ENCODE measurements around the gene SLC15A4. TPM values are rescaled to one million over a fixed set of nuclear protein-coding genes. Genes with fewer than 3 reads are reported as not detected.
A peak's percentile ranks its signal among the peaks of the same experiment; 100 is the strongest.

SLC15A4 gene
- total and polyA plus RNA-seq, 2 donors (not counting 1 experiment from before 2014, with no cell fraction given): 35.8 to 36.3 TPM

DNA sequence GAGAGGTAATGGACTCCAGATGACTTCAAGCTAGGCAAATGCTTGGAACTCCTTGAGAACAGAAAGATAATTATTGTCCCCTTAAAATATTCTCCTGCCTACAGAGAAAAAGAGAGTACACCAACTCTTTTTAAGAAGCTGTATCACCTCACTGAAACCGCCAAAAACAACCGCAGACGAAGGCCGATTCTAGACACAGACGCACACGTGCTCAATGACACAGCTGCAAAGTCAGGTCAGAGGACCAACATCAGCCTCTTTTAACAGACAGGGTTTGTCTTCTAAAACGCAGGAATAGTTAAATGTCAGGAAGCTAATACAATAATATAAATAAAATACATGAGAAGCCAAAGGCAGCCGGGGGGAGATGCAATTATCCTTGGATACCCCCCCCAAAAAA lies 19.0 kb downstream of the SLC15A4 start:
- peaks cover 17% of the 10 kb centered on the region for H3K79me2 ChIP-seq (ENCODE audit: control insufficient read depth, insufficient read depth, low read length)
- no peaks in the 10 kb centered on the region for H3K27me3 ChIP-seq (ENCODE audit: control insufficient read depth, insufficient read depth, low read length)
- peaks cover 4% of the 10 kb centered on the region for H3K4me1 ChIP-seq (ENCODE audit: control insufficient read depth, extremely low read depth, insufficient read depth, low read length)
- peaks cover 10% of the 10 kb centered on the region for H3K36me3 ChIP-seq (ENCODE audit: control insufficient read depth, insufficient read depth, low read length)
- no peak overlapping the region for H3K4me3 ChIP-seq (replicated peaks in 1 of 4; ENCODE audit: control extremely low read depth in 1 of 4, insufficient read depth in 1 of 4, low read depth in 3 of 4, low read length in 4 of 4)
- no peaks in the 10 kb centered on the region for H4K20me1 ChIP-seq (ENCODE audit: control insufficient read depth, extremely low read depth, insufficient read depth, low read length)
- H2AFZ ChIP-seq (ENCODE audit: low read length): no peak overlapping the region
- H3K27ac ChIP-seq (ENCODE audit: insufficient read depth, low read length): no peak overlapping the region
- TF ChIP-seq EZH2 (IDR thresholded peaks at IDR 0.05; ENCODE audit: low read length, missing control alignments) (no peak), CTCF (conservative IDR thresholded peaks at IDR 0.05 in 1 of 2, IDR thresholded peaks at IDR 0.05 in 1 of 2; ENCODE audit: low read depth in 1 of 2, low read length in 2 of 2) (no peak)
- no peak for DNase-seq (ENCODE audit: low read depth in 2 of 2)
- H3K4me2 ChIP-seq (ENCODE audit: extremely low read depth, insufficient read depth, low read length): no peak overlapping the region
- H3K9me3 ChIP-seq (ENCODE audit: control insufficient read depth, insufficient read depth, low read depth, low read length): no peaks in the 10 kb centered on the region
- H3K9ac ChIP-seq (ENCODE audit: insufficient read depth, low read length): no peak overlapping the region

DNA sequence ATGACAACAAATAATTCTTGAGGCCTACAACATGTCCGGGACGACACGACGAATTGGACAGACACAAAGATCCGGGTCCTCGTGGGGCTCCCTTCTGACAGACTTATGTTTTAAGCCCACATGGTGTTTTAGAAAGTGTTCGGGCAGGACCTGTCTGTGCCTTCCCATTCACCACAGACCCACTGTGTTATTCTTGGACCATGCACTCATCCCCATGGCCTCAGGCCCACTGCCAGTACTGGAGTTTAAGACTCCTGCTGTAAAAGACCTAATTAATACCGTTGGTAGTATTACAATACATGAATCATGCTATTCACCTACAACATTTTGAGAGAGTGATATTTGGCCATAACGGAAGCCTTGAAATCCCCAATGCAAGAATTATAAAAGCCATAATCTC lies 20.0 kb downstream of the SLC15A4 start:
- Histone ChIP-seq H3K4me3 (replicated peaks in 1 of 4; ENCODE audit: control extremely low read depth in 1 of 4, insufficient read depth in 1 of 4, low read depth in 3 of 4, low read length in 4 of 4) (no peak overlapping the region), H3K36me3 (ENCODE audit: control insufficient read depth, insufficient read depth, low read length) (peaks cover 16% of the 10 kb centered on the region), H4K20me1 (ENCODE audit: control insufficient read depth, extremely low read depth, insufficient read depth, low read length) (no peaks in the 10 kb centered on the region), H3K79me2 (ENCODE audit: control insufficient read depth, insufficient read depth, low read length) (peaks cover 17% of the 10 kb centered on the region), H3K27me3 (ENCODE audit: control insufficient read depth, insufficient read depth, low read length) (no peaks in the 10 kb centered on the region), H3K27ac (ENCODE audit: insufficient read depth, low read length) (no peak overlapping the region), H3K9ac (ENCODE audit: insufficient read depth, low read length) (no peak overlapping the region), H3K4me2 (ENCODE audit: extremely low read depth, insufficient read depth, low read length) (no peak overlapping the region), H3K4me1 (ENCODE audit: control insufficient read depth, extremely low read depth, insufficient read depth, low read length) (peaks cover 4% of the 10 kb centered on the region), H2AFZ (ENCODE audit: low read length) (no peak overlapping the region), H3K9me3 (ENCODE audit: control insufficient read depth, insufficient read depth, low read depth, low read length) (no peaks in the 10 kb centered on the region)
- TF ChIP-seq EZH2 (IDR thresholded peaks at IDR 0.05; ENCODE audit: low read length, missing control alignments): no peak
- TF ChIP-seq CTCF (conservative IDR thresholded peaks at IDR 0.05 in 1 of 2, IDR thresholded peaks at IDR 0.05 in 1 of 2; ENCODE audit: low read depth in 1 of 2, low read length in 2 of 2): no peak
- DNase-seq (ENCODE audit: low read depth in 2 of 2): peak in 1 of 2 donors; percentile 21

DNA sequence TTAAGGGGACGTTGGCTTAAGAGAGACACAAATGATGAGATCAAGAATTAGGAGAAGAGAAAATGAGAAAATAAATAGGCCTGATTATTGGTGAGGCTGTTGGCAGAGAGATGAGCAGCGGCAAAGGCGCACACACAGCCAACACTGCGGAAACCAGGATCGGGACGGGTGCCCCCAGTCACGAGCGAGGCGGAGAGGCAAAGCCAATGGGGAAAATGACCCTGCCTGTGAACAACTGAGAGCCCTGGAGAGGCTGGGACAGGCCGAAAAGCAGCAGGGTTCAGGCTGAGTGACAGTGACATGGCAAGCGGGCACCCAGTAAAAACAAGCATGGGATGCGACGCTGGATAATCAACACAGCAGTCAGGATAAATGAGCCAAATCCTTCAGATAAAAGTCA lies 21.0 kb downstream of the SLC15A4 start:
- H3K4me1 ChIP-seq (ENCODE audit: control insufficient read depth, extremely low read depth, insufficient read depth, low read length): peaks cover 4% of the 10 kb centered on the region
- DNase-seq (ENCODE audit: low read depth in 2 of 2): no peak
- no peaks in the 10 kb centered on the region for H4K20me1 ChIP-seq (ENCODE audit: control insufficient read depth, extremely low read depth, insufficient read depth, low read length)
- H3K36me3 ChIP-seq (ENCODE audit: control insufficient read depth, insufficient read depth, low read length): peaks cover 15% of the 10 kb centered on the region
- no peak overlapping the region for H3K27ac ChIP-seq (ENCODE audit: insufficient read depth, low read length)
- no peak overlapping the region for H2AFZ ChIP-seq (ENCODE audit: low read length)
- H3K4me3 ChIP-seq (replicated peaks in 1 of 4; ENCODE audit: control extremely low read depth in 1 of 4, insufficient read depth in 1 of 4, low read depth in 3 of 4, low read length in 4 of 4): no peak overlapping the region
- no peaks in the 10 kb centered on the region for H3K27me3 ChIP-seq (ENCODE audit: control insufficient read depth, insufficient read depth, low read length)
- no peak overlapping the region for H3K4me2 ChIP-seq (ENCODE audit: extremely low read depth, insufficient read depth, low read length)
- H3K9me3 ChIP-seq (ENCODE audit: control insufficient read depth, insufficient read depth, low read depth, low read length): no peaks in the 10 kb centered on the region
- no peak for TF ChIP-seq EZH2 (IDR thresholded peaks at IDR 0.05; ENCODE audit: low read length, missing control alignments)
- TF ChIP-seq CTCF (conservative IDR thresholded peaks at IDR 0.05 in 1 of 2, IDR thresholded peaks at IDR 0.05 in 1 of 2; ENCODE audit: low read depth in 1 of 2, low read length in 2 of 2): no peak
- peaks cover 14% of the 10 kb centered on the region for H3K79me2 ChIP-seq (ENCODE audit: control insufficient read depth, insufficient read depth, low read length)
- no peak overlapping the region for H3K9ac ChIP-seq (ENCODE audit: insufficient read depth, low read length)

Measured in fibroblast of lung (primary cell).